ENCODE data around the gene DDC.

The DDC gene

GRCh38 chr7:50492770-50493519 lies 72.3 kb downstream of the DDC start:
- DNase-seq (ENCODE audit: low read depth): no peak
- TF ChIP-seq CTCF (conservative IDR thresholded peaks at IDR 0.05; ENCODE audit: low read depth, low read length): no peak
- H3K4me3 ChIP-seq (ENCODE audit: low read length): no peak overlapping the region

- H3K4me3 ChIP-seq (ENCODE audit: low read length): no peak overlapping the region
- no peak for DNase-seq (ENCODE audit: low read depth)
- TF ChIP-seq CTCF (conservative IDR thresholded peaks at IDR 0.05; ENCODE audit: low read depth, low read length): no peak
Measured at GRCh38 chr7:50491943-50492342, 73.3 kb downstream of the DDC start.

- no peak for DNase-seq (ENCODE audit: low read depth)
- no peak overlapping the region for H3K4me3 ChIP-seq (ENCODE audit: low read length)
- no peak for TF ChIP-seq CTCF (conservative IDR thresholded peaks at IDR 0.05; ENCODE audit: low read depth, low read length)
Measured at GRCh38 chr7:50491209-50491608, 74.0 kb downstream of the DDC start.

- DNase-seq (ENCODE audit: low read depth): no peak
- TF ChIP-seq CTCF (conservative IDR thresholded peaks at IDR 0.05; ENCODE audit: low read depth, low read length): no peak
- no peak overlapping the region for H3K4me3 ChIP-seq (ENCODE audit: low read length)
Measured at GRCh38 chr7:50488379-50488778, 76.8 kb downstream of the DDC start.

- TF ChIP-seq CTCF (conservative IDR thresholded peaks at IDR 0.05; ENCODE audit: low read depth, low read length): no peak
- DNase-seq (ENCODE audit: low read depth): no peak
- H3K4me3 ChIP-seq (ENCODE audit: low read length): no peak overlapping the region
Measured at GRCh38 chr7:50486512-50486911, 78.7 kb downstream of the DDC start.

GRCh38 chr7:50481867-50482266 lies 83.3 kb downstream of the DDC start:
- no peak overlapping the region for H3K4me3 ChIP-seq (ENCODE audit: low read length)
- no peak for TF ChIP-seq CTCF (conservative IDR thresholded peaks at IDR 0.05; ENCODE audit: low read depth, low read length)
- no peak for DNase-seq (ENCODE audit: low read depth)

- TF ChIP-seq CTCF (conservative IDR thresholded peaks at IDR 0.05; ENCODE audit: low read depth, low read length): no peak
- no peak overlapping the region for H3K4me3 ChIP-seq (ENCODE audit: low read length)
- no peak for DNase-seq (ENCODE audit: low read depth)
Measured at GRCh38 chr7:50480797-50481196, 84.4 kb downstream of the DDC start.
